IPS DF 19.7 (cell line): ENCODE measurements around the gene FAM114A2.
"Not testable (repeated sequence)": the region's sequence is repeated elsewhere in the genome, so short reads cannot be mapped to it uniquely, and the experiment has no call there.

Experiments used
- DNase-seq: peaks from one replicate; pipeline ENCODE4 v3.0.0-alpha.2; 2013; ENCODE audit warnings: low read depth, low spot score

The FAM114A2 gene

DNA sequence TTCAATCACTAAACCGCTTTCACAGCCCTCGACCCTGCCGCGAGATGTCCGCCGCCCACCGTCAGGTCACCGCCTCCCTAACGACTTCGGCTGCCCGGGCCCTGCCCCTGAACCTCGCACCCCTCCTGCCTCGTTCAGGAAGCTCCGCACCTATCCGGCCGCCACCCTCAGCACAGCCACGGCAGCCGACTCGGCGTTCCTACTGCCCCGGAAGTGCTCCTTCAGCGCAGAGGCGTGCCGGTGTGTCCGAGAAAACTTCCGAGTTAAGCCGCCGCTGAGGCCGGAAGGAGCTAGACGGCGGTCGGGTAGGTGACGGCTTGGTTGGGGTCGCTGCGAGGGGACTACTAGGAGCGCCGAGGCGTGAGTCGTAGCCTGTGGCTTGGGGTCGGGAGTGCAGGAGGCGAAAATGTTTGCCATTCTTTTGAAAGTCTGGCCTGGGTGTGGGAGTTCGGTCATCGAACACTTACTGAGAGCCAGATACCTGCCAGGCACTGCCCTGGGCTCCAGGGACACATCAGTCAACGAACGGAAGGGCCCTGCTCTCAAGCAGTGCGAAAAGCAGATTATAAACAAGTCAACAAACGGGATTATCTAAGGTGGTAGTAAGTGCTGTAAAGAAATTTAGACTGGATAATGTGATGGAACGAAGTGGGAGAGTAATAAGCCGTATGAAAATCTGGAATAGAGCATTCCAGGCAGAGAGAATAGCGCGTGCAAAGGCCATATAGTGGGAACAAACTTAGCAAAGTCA is at the start of gene FAM114A2, which contains the start of gene MFAP3:
Gene FAM114A2, minus strand, starts transcription at position 204 of the 751 bp plus-strand sequence. CDS start 3,957 bp downstream, outside the sequence.
Gene MFAP3, plus strand, starts transcription at position 261 of the 751 bp plus-strand sequence. CDS start 10,756 bp downstream, outside the sequence.
- DNase-seq, result peak; percentile 64

DNA sequence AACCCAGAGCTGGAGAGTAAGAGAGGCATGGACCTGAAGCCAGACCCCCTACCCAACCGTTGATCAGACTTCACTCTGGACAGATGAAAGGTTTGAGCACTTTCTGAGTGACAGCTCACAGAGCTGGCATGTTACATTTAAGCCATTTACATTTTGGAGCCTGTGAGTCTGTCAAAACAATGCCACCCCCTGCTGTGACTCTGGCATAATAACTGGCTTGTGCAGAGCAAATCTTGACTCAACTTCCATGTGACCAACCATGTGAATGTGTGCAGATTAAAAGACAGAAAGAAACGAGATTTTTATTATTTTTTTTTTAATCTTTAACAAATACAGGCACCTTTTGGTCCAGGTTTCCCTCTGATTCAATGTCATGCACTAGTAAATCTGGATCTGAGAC is 48.5 kb upstream of the FAM114A2 start:
- no peak for DNase-seq

DNA sequence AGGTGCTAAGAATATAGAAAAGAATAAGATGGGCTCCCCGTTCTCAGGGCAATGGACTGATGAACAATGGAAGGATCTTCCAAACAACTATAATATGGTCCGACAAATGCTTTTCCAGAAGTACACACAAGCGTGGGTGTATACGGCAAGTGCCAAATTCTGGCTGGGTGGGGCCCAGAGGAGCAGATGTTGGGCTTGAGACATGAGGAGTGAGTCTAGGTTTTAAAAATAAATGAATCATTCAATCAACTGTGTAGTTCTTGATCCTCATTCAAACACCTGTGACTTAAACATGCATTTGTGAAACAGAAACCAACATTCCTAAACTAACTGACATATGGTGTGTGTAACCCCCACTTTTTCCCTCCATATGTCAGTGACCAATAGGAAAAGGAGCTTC is 47.9 kb upstream of the FAM114A2 start:
- DNase-seq, result no peak

DNA sequence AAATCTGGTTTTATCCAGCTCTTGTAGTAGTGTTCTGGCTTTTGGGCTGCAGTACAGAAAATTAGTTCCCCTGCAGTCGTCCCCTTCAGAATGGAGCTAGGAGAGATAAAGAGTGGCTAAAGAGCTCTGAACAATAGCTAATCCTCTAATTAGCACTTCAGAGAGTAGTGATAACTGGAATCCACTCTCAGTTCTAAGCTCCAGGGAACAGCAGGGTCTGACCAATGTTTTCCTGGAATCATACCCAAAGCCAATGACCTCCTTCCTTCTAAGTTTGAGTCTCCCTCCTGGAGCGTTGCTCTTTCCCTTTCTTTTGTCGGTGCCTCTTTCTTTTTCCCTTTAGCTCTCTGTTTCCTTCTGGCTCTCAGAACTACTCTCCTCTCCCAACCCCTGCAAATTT is 47.4 kb upstream of the FAM114A2 start:
- no peak for DNase-seq

DNA sequence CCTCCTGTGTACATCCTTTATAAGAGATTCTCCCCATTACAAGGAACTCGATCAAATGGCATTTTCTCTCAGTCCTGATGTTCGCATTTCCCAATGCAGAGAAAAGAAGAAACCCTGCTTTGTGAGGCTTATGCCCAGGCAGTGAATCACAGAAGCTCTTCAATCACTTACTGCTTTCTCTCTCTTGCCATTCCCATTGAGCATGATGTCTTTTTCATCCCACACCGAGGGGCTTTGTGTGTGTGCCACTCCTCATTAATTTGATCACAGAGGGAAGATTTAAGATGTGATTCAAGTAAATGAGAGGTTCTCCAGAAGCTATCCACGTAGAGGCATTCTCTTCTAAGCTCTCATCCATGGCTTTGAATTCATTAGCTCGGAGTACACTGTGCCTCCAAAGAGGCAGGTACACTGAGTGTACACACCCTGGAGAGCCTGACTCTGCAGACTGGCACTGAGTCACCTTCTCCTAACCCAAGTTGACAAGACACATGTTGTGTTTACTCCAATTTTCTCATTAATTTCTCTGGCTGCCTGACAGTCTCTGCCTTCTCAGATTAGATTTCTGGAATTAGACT is 45.4 kb upstream of the FAM114A2 start:
- no peak for DNase-seq

DNA sequence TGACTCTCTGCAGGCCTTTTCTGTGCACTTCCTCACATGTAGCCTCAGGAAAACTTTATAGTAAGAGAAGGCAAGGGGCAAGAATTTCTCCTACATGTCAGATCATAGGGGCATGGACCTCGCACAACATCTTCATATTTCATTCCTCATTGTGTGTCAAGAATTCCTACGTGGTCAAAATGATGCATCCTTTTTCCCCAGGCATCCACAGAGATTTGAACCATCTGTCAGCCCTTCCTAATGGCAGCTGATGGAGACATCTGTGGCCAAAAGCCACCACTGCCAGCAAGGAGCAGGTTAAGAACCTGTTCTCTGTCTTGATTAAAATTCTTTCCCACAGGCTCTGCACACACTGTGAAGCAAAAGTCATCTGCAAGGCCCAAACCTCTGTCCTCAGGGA is 42.5 kb upstream of the FAM114A2 start:
- DNase-seq, result no peak

DNA sequence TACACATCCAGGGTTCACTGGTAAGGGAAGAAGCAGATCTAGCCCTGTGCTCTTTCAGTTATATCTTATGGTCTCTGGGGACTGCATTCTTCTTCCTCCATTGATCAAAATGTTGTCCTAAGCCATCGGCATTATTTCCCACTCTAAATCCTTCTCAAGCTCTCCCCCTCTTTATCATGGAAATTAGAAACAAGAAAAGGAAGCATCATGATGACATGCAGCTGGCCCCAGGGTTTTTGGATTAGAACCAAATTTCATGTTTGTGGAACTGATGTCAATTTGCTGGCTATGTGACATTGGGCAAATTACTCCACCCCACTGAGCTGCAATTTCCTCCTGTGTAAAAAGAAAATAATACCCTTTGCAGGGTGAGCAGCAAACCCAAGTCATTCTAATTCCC is 39.6 kb upstream of the FAM114A2 start:
- no peak for DNase-seq

DNA sequence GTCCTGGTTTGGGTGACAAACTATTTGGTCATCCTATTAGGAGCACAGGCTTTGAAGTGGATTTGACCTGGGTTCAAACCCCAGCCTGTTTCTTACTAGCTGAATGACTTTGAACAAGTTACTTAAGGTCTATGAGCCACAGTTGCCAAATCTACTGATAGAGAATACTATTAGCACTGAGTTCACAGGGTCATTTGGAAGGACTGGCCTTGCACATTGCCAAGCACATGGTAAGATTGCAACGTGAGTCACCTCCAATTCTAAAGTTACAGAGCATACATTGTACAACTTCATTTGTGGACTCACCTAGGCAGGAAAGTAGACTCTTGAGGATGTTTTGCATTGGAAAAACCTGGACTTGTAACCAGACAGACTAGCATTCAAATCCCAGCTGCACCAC is 39.0 kb upstream of the FAM114A2 start:
- no peak for DNase-seq

DNA sequence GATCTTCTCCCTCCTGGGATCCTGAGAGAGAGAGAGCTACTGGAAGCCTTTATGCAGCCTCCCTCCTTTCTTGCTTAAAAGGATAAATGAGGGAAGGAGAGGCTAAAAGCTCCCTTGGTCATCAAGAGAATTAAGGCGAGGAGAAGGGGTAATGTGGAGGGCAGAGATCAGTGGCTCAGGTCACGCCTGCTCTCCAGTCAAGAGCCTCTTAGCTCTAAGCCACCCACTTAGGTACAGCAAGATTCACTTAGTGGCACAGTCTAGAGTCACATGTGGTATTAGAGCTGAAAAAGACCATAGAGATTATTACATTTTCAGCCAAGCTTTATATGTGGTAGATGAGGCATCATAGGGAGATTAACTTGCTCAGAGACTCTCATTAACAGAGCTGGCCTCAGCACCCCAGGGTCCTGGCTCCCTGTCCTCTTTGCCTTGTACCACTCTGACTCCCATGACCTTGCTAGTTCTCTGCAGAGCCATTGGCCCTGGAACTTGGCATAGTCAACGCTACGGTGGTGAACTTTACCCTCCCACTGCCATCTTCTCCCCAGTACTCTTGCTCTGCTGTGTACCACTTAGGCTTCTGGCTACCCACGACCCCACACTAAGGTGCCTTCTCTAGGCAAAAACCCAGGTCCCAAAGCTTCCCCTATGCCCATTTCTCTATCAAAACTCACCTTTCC is 37.7 kb upstream of the FAM114A2 start:
- DNase-seq, result no peak

DNA sequence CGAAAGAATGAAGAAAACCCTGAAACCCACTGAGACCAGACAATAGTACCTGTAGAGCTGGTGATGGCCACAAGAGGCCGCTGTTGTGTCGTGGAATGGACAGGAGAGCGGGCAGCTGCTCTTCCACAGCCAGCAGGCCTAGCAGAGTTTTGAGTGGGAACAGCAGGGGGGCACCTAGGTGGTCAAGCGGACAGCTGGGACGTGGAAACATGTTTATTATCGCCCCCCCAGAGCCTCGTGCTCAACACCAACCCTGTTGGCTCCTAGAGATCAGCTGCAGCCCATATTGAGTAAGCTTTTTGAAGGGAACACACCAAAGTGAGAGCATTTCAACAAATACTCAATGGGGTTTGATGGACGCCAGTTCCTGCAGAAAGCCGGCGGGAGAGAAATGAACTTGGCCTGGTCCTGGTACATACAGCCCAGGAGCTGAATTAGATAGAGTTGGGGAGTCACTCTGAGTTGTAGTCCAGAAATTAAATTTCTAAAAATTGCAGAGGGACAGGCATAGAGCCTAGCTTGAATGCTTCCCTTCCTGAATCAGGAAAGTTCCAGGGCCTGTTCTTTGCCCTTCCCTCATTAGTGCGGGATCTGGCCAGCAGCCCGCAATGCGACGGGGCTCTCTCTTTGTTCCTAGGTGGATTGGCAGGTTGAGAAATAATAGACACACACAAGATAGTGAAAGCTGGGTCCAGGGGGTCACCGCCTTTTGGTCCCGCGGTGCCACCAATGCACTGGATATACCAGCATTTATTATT is 33.9 kb upstream of the FAM114A2 start:
- no peak for DNase-seq

DNA sequence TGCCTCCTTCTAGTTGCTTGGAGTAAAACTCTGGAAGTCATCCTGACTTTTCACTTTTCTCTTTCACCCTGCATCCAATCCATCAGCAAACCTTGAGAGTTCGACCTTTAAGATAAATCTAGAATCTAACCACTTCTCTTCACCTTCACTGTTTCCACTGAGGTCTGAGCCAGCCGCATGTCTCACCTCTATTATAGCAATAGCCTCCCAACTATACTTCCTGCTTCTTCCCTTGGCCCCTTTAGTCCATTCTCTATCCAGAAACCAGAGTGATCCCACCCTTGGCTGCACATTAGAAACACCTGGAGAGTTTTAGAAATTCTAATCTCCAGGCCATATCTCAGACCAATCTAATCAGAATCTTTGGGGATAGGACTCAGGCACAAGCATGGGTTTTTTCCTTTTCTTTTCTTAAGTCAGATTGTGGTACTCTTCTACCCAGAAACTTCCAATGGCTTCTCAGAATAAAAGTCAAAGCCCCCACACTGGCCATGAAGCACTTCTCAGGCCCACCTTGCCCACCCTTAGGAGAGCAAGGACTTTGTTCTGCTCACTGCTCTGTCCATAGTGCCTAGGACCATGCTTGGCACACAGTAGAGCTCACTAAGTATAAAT is 33.2 kb upstream of the FAM114A2 start:
- no peak for DNase-seq

DNA sequence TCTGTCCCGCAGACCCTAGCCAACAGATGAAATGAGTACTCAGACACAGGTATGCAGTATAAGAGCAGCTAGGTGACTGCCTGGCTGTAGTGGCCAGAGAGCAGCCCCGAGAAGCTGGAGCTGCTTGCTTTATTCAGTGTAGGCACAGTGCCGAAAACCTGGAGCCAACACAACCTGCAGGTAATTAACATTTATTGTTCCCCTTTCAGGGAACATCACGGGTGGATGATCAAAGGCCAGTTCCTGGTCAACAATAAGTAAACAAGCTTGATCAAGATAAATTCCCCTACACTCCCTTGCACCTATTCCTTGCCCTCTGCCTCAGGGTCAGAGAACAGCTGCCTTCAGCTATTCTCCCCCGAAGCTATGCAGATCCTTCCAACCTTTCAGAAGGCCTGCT is 31.1 kb upstream of the FAM114A2 start:
- not testable (repeated sequence) for DNase-seq

DNA sequence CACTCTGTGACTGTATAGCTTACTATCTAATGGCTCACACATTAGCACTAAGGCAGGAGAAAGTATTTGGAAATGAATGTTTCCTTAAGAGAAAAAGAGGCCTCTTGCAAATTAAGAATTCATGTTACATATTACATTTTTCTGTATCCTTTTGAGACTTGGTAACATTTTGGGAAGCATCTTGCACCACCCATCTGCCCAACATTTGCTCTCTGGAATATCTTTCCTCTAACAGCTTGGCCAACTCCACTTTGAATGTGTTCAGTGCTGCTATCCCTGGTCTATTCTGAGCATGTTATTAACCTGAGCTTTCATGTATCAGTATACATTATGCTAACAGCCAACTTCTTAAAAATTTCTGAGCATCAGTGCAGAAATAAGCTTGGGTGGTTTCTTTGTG is 27.3 kb upstream of the FAM114A2 start:
- DNase-seq, result no peak

DNA sequence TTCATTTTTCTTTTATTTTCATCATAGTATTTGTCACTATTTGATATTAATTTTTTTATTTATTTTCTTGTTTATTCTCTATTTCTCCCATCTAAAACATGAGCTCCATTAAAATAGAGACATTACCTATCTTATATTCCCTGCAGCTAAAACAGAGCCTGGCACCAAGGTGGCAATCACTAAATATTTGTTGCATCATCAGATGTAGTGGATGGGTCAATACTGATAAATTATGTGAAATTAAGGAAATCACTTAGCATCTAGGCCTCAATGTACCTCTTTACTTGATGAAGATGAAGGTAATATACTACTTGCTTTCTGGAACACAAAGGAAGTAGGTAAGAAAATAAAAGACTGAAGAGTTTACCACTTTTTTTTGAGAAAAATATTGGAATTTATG is 24.7 kb upstream of the FAM114A2 start:
- DNase-seq, result no peak

DNA sequence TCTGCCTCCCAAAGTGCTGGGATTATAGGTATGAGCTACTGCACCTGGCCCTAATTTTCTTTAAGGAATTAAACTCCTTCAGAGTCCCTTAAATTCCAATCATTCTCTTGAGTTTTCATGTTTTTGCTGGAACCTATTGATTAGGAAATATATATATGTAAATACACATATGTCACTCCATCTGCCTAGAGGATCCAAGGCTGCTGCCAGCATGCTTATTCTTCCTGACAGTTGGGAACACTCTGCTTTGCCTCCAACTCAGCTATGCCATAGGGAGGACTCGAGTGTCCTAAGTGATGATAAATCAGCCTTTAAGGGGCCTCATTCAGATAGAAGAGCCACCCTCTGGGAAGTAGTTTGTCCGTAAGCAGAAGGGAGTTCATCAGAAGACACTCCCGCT is 21.9 kb upstream of the FAM114A2 start:
- DNase-seq, result no peak

DNA sequence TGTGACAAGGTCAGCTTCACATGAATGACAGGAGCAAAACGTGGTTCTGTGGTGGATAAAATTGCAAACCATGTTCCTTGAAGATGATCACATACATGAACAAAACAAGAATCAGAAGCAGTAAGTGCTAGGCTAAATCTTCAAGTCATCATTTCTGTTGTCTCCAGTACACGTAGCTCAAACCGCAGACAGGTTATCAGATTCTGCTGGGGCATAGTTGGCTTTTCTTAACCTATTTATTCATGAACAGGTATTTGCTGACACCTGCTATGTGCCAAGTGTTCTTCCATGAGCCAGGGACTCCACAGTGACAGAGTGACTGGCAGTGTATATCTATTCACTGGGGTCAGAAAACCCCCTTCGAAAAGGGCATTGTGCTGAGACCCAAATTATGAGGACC is 20.9 kb upstream of the FAM114A2 start:
- DNase-seq, result no peak

DNA sequence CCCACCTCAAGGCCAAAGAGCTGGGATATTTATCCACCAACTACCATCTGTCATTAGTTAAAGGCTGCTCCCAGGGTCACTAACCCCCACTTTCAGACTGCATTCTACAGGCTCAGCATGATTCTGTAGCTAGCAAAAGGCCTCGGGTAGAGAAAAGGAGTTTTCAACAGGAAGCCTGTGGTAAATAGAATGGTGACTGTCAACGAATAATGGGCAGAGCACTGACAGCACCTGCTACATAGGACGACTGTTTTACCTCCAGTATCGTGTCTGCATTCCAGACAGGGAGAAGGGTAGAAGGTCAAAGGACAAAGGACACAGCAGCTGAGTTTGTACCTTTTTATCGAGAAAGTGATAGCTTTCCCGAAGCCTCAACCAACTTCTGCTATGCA is 20.3 kb upstream of the FAM114A2 start:
- DNase-seq, result no peak

DNA sequence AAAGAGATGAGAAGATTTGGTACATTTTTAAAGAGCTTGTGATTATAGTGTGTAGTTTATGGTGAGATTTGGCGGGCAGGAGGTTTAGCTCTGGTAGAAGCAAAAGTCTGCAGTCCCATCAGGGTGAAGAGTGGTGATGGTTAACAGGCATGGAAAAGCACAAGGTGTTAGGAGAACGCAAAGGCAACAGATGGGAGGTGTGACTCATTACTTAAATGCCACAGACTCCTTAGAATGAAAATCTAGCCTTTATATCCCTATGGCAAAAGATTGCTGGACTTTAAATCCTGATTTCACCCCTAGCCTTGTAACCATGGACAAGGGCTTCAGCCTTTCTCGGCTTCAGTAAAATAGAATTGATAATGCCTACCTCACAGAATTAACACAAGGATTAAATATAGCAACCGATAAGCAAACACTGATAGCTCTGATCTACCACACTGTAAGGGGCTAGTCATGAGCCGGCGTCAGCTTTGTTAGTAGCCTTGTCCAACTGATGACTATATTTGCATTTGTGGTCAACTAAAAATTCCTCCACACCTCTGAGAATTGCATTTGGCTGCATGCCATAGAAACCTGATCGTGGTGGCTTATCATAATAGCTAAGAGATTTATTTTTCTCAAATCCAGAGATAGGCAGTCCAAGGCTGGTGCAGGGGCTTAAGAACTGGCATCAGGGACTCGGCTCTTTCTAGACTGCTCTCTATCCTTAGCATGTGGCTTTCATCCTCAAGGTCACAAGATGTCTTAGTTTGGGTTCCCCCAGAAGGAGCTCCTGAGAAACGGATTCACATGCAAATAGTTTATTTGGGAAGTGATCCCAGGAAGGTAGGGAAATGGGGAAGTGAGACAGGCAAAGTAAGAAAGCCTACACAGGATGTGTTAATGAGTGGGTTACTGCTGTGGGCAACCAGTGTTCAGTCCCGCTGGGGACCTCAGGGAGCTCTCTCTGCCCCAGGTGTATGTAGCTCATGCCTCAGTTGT is 19.6 kb upstream of the FAM114A2 start:
- DNase-seq, result no peak

DNA sequence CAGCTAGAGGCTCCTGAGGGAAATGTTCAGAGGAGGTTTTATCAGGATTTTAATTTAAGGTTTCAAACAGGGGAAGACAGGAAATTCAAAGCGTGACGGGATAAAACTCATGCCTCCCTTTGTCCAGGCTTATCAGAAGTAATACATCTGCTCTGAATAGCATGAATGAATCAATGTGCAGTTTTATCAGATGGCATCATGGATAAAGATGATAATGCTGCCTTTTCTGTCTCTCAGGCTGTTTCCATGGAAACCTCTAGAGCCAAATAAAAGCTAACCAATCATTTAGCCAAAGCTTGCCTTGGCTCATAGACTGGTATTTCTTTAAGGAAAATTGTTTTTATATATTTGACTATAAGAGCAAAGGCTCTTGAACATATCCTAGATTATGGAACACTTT is 16.5 kb upstream of the FAM114A2 start:
- DNase-seq, result no peak

DNA sequence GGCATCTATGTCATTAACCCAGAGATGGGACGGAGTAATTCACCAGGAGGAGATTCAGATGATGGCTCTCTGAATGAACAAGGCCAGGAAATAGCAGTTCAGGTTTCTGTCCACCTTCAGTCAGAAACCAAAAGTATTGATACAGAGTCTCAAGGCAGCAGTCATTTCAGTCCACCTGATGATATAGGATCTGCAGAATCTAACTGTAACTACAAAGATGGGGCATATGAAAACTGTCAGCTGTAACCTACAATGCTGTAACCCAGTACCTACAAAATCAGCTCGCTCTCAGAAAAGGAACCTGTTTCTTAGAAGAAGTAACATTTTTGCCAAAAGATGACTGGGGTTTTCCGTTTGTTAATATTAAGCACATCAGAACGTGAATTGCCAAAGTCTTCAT is 14.8 kb upstream of the FAM114A2 start:
- no peak for DNase-seq
